ENCODE results near the gene GPR87. TPM values are rescaled to one million over a fixed set of nuclear protein-coding genes. Genes with fewer than 3 reads are reported as not detected.

The GPR87 gene
- total RNA-seq, 1 donor from 2014 or later: not detected

GRCh38 chr3:151312972-151313371, 3.6 kb downstream of the GPR87 start:
- Mint-ChIP-seq H3K27ac (ENCODE audit: unreplicated experiment) (no peak overlapping the region), H3K4me3 (no peak overlapping the region), H3K9me3 (peaks cover 3% of the 10 kb centered on the region), H3K27me3 (ENCODE audit: low read depth) (no peaks in the 10 kb centered on the region), H3K36me3 (ENCODE audit: low read depth) (no peaks in the 10 kb centered on the region), H3K4me1 (no peaks in the 10 kb centered on the region)
- DNase-seq (ENCODE audit: low read depth, low spot score): no peak
- no peak for TF ChIP-seq CTCF (conservative IDR thresholded peaks at IDR 0.05)

GRCh38 chr3:151309566-151309965, 7.1 kb downstream of the GPR87 start:
- TF ChIP-seq CTCF (conservative IDR thresholded peaks at IDR 0.05): no peak
- Mint-ChIP-seq H3K27ac (ENCODE audit: unreplicated experiment) (no peak overlapping the region), H3K4me1 (no peaks in the 10 kb centered on the region), H3K36me3 (ENCODE audit: low read depth) (no peaks in the 10 kb centered on the region), H3K4me3 (no peak overlapping the region), H3K27me3 (ENCODE audit: low read depth) (no peaks in the 10 kb centered on the region), H3K9me3 (no peaks in the 10 kb centered on the region)
- no peak for DNase-seq (ENCODE audit: low read depth, low spot score)

- Mint-ChIP-seq H3K4me3 (no peak overlapping the region), H3K4me1 (peaks cover 13% of the 10 kb centered on the region), H3K9me3 (peaks cover 3% of the 10 kb centered on the region), H3K27ac (ENCODE audit: unreplicated experiment) (no peak overlapping the region), H3K27me3 (ENCODE audit: low read depth) (no peaks in the 10 kb centered on the region), H3K36me3 (ENCODE audit: low read depth) (no peaks in the 10 kb centered on the region)
- TF ChIP-seq CTCF (conservative IDR thresholded peaks at IDR 0.05): no peak
- DNase-seq (ENCODE audit: low read depth, low spot score): no peak
Observed at GRCh38 chr3:151307583-151308488, 8.8 kb downstream of the GPR87 start.

- no peak for DNase-seq (ENCODE audit: low read depth, low spot score)
- Mint-ChIP-seq H3K36me3 (ENCODE audit: low read depth) (no peaks in the 10 kb centered on the region), H3K27me3 (ENCODE audit: low read depth) (no peaks in the 10 kb centered on the region), H3K27ac (ENCODE audit: unreplicated experiment) (no peak overlapping the region), H3K9me3 (peaks cover 6% of the 10 kb centered on the region), H3K4me1 (peaks cover 15% of the 10 kb centered on the region), H3K4me3 (no peak overlapping the region)
- no peak for TF ChIP-seq CTCF (conservative IDR thresholded peaks at IDR 0.05)
Observed at GRCh38 chr3:151307131-151307530, 9.5 kb downstream of the GPR87 start.

GRCh38 chr3:151306168-151306810, 10.3 kb downstream of the GPR87 start:
- Mint-ChIP-seq H3K36me3 (ENCODE audit: low read depth) (no peaks in the 10 kb centered on the region), H3K4me3 (no peak overlapping the region), H3K9me3 (peaks cover 6% of the 10 kb centered on the region), H3K27me3 (ENCODE audit: low read depth) (no peaks in the 10 kb centered on the region), H3K4me1 (peaks cover 15% of the 10 kb centered on the region), H3K27ac (ENCODE audit: unreplicated experiment) (no peak overlapping the region)
- no peak for TF ChIP-seq CTCF (conservative IDR thresholded peaks at IDR 0.05)
- DNase-seq (ENCODE audit: low read depth, low spot score): no peak
